ENCODE results near the gene MACROD1. TPM values are rescaled to one million over a fixed set of nuclear protein-coding genes. Genes with fewer than 3 reads are reported as not detected.
A peak's percentile ranks its signal among the peaks of the same experiment; 100 is the strongest.

MACROD1 gene
- total and polyA plus RNA-seq, 9 of the 15 experiments (the other 6 are each of a cell fraction or from before 2014, with no cell fraction given): 1.1 to 60.0 (median 26.4) TPM

DNA sequence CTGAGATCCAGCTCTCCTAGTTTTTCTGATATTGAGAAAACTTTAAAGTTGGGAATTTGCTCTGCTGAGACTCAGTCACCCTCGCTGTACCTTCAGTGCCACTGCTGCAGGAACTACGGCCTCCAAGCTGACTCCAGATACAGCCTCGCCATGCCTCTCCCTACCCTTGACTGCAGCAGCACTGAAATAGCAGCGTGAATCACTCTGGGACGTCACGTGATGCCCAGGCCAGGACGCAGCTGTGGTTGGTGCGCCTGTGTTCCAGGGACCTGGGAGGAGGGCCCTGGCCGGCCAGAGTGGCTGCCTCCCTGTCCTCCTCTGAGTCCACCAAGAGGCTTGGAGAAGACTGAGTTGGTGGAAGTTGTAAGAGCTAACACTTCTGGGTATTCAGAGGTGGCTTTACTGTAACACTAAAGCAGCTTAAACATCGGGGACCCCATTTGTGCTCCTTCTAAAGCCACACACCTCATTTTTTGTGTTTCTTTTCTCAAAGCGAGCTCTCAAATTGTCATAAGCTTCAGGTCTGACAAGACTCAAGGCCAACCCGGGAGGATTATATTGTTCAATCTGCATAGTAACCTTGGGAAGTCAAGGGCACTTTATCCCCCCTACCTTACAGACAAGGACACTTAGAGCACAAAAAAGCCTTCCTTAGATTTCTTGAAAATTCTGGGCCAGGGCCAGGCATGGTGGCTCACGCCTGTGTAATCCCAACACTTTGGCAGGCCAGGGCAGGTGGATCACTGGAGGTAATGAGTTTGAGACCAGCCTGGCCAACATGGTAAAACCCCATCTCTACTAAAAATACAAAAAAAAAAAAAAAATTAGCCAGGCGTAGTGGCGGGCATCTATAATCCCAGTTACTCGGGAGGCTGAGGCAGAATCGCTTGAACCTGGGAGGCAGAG lies 15.8 kb upstream of the MACROD1 start (continued):
- TF ChIP-seq, protein P1, sequence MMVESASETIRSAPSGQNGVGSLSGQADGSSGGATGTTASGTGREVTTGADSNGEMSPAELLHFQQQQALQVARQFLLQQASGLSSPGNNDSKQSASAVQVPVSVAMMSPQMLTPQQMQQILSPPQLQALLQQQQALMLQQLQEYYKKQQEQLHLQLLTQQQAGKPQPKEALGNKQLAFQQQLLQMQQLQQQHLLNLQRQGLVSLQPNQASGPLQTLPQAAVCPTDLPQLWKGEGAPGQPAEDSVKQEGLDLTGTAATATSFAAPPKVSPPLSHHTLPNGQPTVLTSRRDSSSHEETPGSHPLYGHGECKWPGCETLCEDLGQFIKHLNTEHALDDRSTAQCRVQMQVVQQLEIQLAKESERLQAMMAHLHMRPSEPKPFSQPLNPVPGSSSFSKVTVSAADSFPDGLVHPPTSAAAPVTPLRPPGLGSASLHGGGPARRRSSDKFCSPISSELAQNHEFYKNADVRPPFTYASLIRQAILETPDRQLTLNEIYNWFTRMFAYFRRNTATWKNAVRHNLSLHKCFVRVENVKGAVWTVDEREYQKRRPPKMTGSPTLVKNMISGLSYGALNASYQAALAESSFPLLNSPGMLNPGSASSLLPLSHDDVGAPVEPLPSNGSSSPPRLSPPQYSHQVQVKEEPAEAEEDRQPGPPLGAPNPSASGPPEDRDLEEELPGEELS (CRISPR knock-in tag; IDR thresholded peaks at IDR 0.05; ENCODE audit: borderline replicate concordance): no peak
- TF ChIP-seq, protein P2, sequence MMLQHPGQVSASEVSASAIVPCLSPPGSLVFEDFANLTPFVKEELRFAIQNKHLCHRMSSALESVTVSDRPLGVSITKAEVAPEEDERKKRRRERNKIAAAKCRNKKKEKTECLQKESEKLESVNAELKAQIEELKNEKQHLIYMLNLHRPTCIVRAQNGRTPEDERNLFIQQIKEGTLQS (IDR thresholded peaks at IDR 0.05): peak; percentile 95
- TF ChIP-seq, protein P2 (CRISPR knock-in tag; conservative IDR thresholded peaks at IDR 0.05): peak; percentile 89
- no peak for TF ChIP-seq ERF (CRISPR knock-in tag; IDR thresholded peaks at IDR 0.05)
- no peak for TF ChIP-seq SMAD3 (CRISPR knock-in tag; conservative IDR thresholded peaks at IDR 0.05)
- TF ChIP-seq, protein P3, sequence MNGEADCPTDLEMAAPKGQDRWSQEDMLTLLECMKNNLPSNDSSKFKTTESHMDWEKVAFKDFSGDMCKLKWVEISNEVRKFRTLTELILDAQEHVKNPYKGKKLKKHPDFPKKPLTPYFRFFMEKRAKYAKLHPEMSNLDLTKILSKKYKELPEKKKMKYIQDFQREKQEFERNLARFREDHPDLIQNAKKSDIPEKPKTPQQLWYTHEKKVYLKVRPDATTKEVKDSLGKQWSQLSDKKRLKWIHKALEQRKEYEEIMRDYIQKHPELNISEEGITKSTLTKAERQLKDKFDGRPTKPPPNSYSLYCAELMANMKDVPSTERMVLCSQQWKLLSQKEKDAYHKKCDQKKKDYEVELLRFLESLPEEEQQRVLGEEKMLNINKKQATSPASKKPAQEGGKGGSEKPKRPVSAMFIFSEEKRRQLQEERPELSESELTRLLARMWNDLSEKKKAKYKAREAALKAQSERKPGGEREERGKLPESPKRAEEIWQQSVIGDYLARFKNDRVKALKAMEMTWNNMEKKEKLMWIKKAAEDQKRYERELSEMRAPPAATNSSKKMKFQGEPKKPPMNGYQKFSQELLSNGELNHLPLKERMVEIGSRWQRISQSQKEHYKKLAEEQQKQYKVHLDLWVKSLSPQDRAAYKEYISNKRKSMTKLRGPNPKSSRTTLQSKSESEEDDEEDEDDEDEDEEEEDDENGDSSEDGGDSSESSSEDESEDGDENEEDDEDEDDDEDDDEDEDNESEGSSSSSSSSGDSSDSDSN (IDR thresholded peaks at IDR 0.05; ENCODE audit: borderline replicate concordance in 1 of 2, low read depth in 2 of 2, low read length in 2 of 2): peak; percentile 63 to 72; a peak in 1 of 4 replicates
- no peak for TF ChIP-seq ZNF184 (CRISPR knock-in tag; IDR thresholded peaks at IDR 0.05)
- no peak for TF ChIP-seq POLR3G (IDR thresholded peaks at IDR 0.05; ENCODE audit: extremely low read depth, insufficient read length, insufficient replicate concordance)
- TF ChIP-seq, protein P4, sequence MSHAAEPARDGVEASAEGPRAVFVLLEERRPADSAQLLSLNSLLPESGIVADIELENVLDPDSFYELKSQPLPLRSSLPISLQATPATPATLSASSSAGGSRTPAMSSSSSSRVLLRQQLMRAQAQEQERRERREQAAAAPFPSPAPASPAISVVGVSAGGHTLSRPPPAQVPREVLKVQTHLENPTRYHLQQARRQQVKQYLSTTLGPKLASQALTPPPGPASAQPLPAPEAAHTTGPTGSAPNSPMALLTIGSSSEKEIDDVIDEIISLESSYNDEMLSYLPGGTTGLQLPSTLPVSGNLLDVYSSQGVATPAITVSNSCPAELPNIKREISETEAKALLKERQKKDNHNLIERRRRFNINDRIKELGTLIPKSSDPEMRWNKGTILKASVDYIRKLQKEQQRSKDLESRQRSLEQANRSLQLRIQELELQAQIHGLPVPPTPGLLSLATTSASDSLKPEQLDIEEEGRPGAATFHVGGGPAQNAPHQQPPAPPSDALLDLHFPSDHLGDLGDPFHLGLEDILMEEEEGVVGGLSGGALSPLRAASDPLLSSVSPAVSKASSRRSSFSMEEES (CRISPR knock-in tag; IDR thresholded peaks at IDR 0.05): peak; percentile 100
- TF ChIP-seq, protein P5, sequence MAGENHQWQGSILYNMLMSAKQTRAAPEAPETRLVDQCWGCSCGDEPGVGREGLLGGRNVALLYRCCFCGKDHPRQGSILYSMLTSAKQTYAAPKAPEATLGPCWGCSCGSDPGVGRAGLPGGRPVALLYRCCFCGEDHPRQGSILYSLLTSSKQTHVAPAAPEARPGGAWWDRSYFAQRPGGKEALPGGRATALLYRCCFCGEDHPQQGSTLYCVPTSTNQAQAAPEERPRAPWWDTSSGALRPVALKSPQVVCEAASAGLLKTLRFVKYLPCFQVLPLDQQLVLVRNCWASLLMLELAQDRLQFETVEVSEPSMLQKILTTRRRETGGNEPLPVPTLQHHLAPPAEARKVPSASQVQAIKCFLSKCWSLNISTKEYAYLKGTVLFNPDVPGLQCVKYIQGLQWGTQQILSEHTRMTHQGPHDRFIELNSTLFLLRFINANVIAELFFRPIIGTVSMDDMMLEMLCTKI (IDR thresholded peaks at IDR 0.05; ENCODE audit: partially characterized antibody): no peak
- TF ChIP-seq SMARCE1 (IDR thresholded peaks at IDR 0.05): peak; percentile 66; the same call in 1 of the 2 replicates
- TF ChIP-seq RCOR1 (IDR thresholded peaks at IDR 0.05; ENCODE audit: borderline replicate concordance in 1 of 2, low read depth in 2 of 2, low read length in 2 of 2): peak in 1 of 2 experiments; percentile 80; a peak in 2 of 4 replicates
- peak; percentile 51 for TF ChIP-seq NEUROD1 (IDR thresholded peaks at IDR 0.05; ENCODE audit: borderline replicate concordance, low read depth, low read length, partially characterized antibody)
- peak; percentile 54 for TF ChIP-seq EP400 (IDR thresholded peaks at IDR 0.05)
- TF ChIP-seq, protein P6, sequence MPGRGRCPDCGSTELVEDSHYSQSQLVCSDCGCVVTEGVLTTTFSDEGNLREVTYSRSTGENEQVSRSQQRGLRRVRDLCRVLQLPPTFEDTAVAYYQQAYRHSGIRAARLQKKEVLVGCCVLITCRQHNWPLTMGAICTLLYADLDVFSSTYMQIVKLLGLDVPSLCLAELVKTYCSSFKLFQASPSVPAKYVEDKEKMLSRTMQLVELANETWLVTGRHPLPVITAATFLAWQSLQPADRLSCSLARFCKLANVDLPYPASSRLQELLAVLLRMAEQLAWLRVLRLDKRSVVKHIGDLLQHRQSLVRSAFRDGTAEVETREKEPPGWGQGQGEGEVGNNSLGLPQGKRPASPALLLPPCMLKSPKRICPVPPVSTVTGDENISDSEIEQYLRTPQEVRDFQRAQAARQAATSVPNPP (IDR thresholded peaks at IDR 0.05; ENCODE audit: borderline replicate concordance, insufficient read depth, insufficient read length): no peak
